H1 (cell line): Measurements from ENCODE around the gene MMEL1. TPM values are rescaled to one million over a fixed set of nuclear protein-coding genes. Genes with fewer than 3 reads are reported as not detected.

ENCODE experiments used
- CTCF ChIA-PET: fragments of 300-600 bp; sonication (Branson Sonifier 250); formaldehyde crosslinking; loops from one replicate; lab custom pipeline; 2021; ENCODE audit not compliant: partially characterized antibody; lab: Charles Lee
- POLR2A ChIA-PET: fragments of 300-600 bp; sonication (Branson Sonifier 250); formaldehyde crosslinking; loops from one replicate; lab custom pipeline; 2021; ENCODE audit warnings: inconsistent platforms; ENCODE audit not compliant: partially characterized antibody; lab: Charles Lee
- DNase-seq, 2 experiments: peaks; one replicate each; pipeline versions ENCODE4 v3.0.0 to v3.0.0-alpha.2; 2010 to 2022; ENCODE audit warnings: low spot score in 2 of 2, low read depth in 1 of 2, mixed read lengths in 1 of 2
- FAIRE-seq: peaks from 2 replicates; lab custom pipeline; 2011; peaks lifted over from hg19 to GRCh38; lab: Jason Lieb, UNC
- H2AFZ ChIP-seq: 2 replicates; pipeline ENCODE4 v1.8.1; 2012; ENCODE audit warnings: low read length, inconsistent platforms
- H2AK5ac ChIP-seq: 2 replicates; pipeline ENCODE4 v1.6.1; 2013; ENCODE audit warnings: low read depth, low read length
- H2BK120ac ChIP-seq: replicated peaks from 2 replicates; pipeline ENCODE3; 2013; ENCODE audit warnings: low read depth, low read length, inconsistent platforms
- H2BK12ac ChIP-seq: 2 replicates; pipeline ENCODE4 v1.6.1; 2013; ENCODE audit warnings: low read depth, low read length
- H2BK15ac ChIP-seq: 2 replicates; pipeline ENCODE4 v1.6.1; 2013; ENCODE audit warnings: low read length
- H2BK20ac ChIP-seq: 2 replicates; pipeline ENCODE4 v1.6.1; 2013; ENCODE audit warnings: low read length
- H2BK5ac ChIP-seq: 2 replicates; pipeline ENCODE4 v1.6.1; 2013; ENCODE audit warnings: low read depth, low read length
- H3K14ac ChIP-seq: 2 replicates; pipeline ENCODE4 v1.6.1; 2013; ENCODE audit warnings: inconsistent platforms; ENCODE audit not compliant: insufficient read length
- H3K18ac ChIP-seq: 2 replicates; pipeline ENCODE4 v1.6.1; 2013; ENCODE audit warnings: low read length; ENCODE audit errors: extremely low read depth
- H3K23ac ChIP-seq: 2 replicates; pipeline ENCODE4 v1.6.1; 2013; ENCODE audit warnings: inconsistent platforms; ENCODE audit not compliant: insufficient read length
- H3K23me2 ChIP-seq: 2 replicates; pipeline ENCODE4 v1.6.1; 2013; ENCODE audit warnings: low read depth, low read length
- H3K27ac ChIP-seq: 2 replicates; pipeline ENCODE4 v1.6.1; 2011; ENCODE audit warnings: low read depth, low read length, inconsistent platforms
- H3K27me3 ChIP-seq, 4 experiments: replicated peaks in 1 of 4; 1 replicate in 1 of 4; 2 replicates in 3 of 4; pipeline versions ENCODE4 v1.6.1 to v1.8.1; 2011 to 2013; ENCODE audit warnings: low read length in 3 of 4, mild to moderate bottlenecking in 3 of 4, inconsistent platforms in 2 of 4, mixed read lengths in 2 of 4, moderate library complexity in 1 of 4; ENCODE audit not compliant: control insufficient read depth in 3 of 4, insufficient read depth in 3 of 4; ENCODE audit errors: extremely low read depth in 1 of 4
- H3K36me3 ChIP-seq, 4 experiments: 2 replicates each; pipeline versions ENCODE4 v1.6.1 to v1.8.1; 2011 to 2013; ENCODE audit warnings: mild to moderate bottlenecking in 4 of 4, low read length in 3 of 4, moderate library complexity in 2 of 4, control low read depth in 1 of 4, inconsistent platforms in 1 of 4; ENCODE audit not compliant: insufficient read depth in 4 of 4, control insufficient read depth in 2 of 4
- H3K4ac ChIP-seq: replicated peaks from 2 replicates; pipeline ENCODE3; 2013; ENCODE audit warnings: low read length, low read depth, mixed read lengths, inconsistent platforms; ENCODE audit not compliant: insufficient read length
- H3K4me1 ChIP-seq, 4 experiments: replicated peaks in 1 of 4; 1 replicate in 1 of 4; 2 replicates in 3 of 4; pipeline versions ENCODE4 v1.6.1 to v1.8.1; 2011 to 2013; ENCODE audit warnings: low read length in 3 of 4, inconsistent platforms in 2 of 4, mixed read lengths in 1 of 4; ENCODE audit not compliant: insufficient read depth in 4 of 4, control insufficient read depth in 3 of 4
- H3K4me2 ChIP-seq, 2 experiments: 2 replicates each; pipeline versions ENCODE4 v1.6.1 to v1.8.1; 2011 to 2013; ENCODE audit warnings: low read depth in 2 of 2, low read length in 2 of 2, control low read depth in 1 of 2, inconsistent platforms in 1 of 2, mild to moderate bottlenecking in 1 of 2; ENCODE audit not compliant: insufficient read depth in 1 of 2
- H3K4me3 ChIP-seq, 4 experiments: fragments of 200-600, 300-600 bp in 1 of 4; sonication (generic), shearing (Covaris generic), sonication (Bioruptor Twin) in 1 of 4; 2 replicates each; pipeline versions ENCODE4 v1.5.1 to v1.8.1; 2011 to 2016; ENCODE audit warnings: low read length in 4 of 4, low read depth in 3 of 4, control low read depth in 2 of 4, inconsistent platforms in 2 of 4, mild to moderate bottlenecking in 2 of 4, mixed read lengths in 1 of 4, moderate library complexity in 1 of 4; ENCODE audit not compliant: insufficient read depth in 2 of 4; ENCODE audit errors: extremely low read depth in 1 of 4
- H3K56ac ChIP-seq: replicated peaks from 2 replicates; pipeline ENCODE3; 2013; ENCODE audit warnings: low read depth, mild to moderate bottlenecking, mixed read lengths, low read length, inconsistent platforms; ENCODE audit not compliant: insufficient read length
- H3K79me1 ChIP-seq: 2 replicates; pipeline ENCODE4 v1.6.1; 2013; ENCODE audit warnings: low read depth, low read length, control low read depth
- H3K79me2 ChIP-seq, 2 experiments: 2 replicates each; pipeline versions ENCODE4 v1.6.1 to v1.8.1; 2012 to 2013; ENCODE audit warnings: low read length in 2 of 2, mild to moderate bottlenecking in 2 of 2, inconsistent platforms in 1 of 2; ENCODE audit not compliant: insufficient read depth in 2 of 2, control insufficient read depth in 1 of 2
- H3K9ac ChIP-seq, 4 experiments: replicated peaks in 1 of 4; 1 replicate in 1 of 4; 2 replicates in 3 of 4; pipeline versions ENCODE4 v1.6.1 to v1.8.1; 2011 to 2013; ENCODE audit warnings: low read depth in 3 of 4, low read length in 3 of 4, control low read depth in 2 of 4, mild to moderate bottlenecking in 2 of 4, moderate library complexity in 2 of 4, inconsistent platforms in 1 of 4; ENCODE audit errors: extremely low read depth in 1 of 4
- H3K9me3 ChIP-seq, 2 experiments: 2 replicates each; pipeline versions ENCODE4 v1.6.1 to v1.8.1; 2012 to 2013; ENCODE audit warnings: mild to moderate bottlenecking in 2 of 2, moderate library complexity in 2 of 2, control low read depth in 1 of 2, inconsistent platforms in 1 of 2, low read depth in 1 of 2, low read length in 1 of 2, mixed read lengths in 1 of 2; ENCODE audit not compliant: insufficient read depth in 2 of 2
- H4K20me1 ChIP-seq, 2 experiments: replicated peaks in 1 of 2; 2 replicates each; pipeline versions ENCODE3 to v1.8.1; 2011 to 2013; ENCODE audit warnings: inconsistent platforms in 2 of 2, low read length in 2 of 2, mild to moderate bottlenecking in 1 of 2; ENCODE audit not compliant: insufficient read depth in 2 of 2, control insufficient read depth in 1 of 2
- H4K5ac ChIP-seq: 2 replicates; pipeline ENCODE4 v1.6.1; 2013; ENCODE audit warnings: low read length, low read depth, mixed read lengths, inconsistent platforms; ENCODE audit not compliant: insufficient read length
- H4K8ac ChIP-seq: 2 replicates; pipeline ENCODE4 v1.8.0; 2013; ENCODE audit warnings: mild to moderate bottlenecking, moderate library complexity, low read length, inconsistent platforms; ENCODE audit not compliant: insufficient read depth; ENCODE audit errors: extremely low read depth
- H4K91ac ChIP-seq: replicated peaks from 2 replicates; pipeline ENCODE3; 2013; ENCODE audit warnings: low read length, mixed read lengths, inconsistent platforms; ENCODE audit not compliant: insufficient read length
- EP300 ChIP-seq, 2 experiments: IDR thresholded peaks; 1 replicate in 1 of 2; 2 replicates in 1 of 2; pipeline ENCODE4 v1.6.1; 2011 to 2012; ENCODE audit warnings: low read depth in 2 of 2, low read length in 2 of 2, mild to moderate bottlenecking in 2 of 2, borderline replicate concordance in 1 of 2, inconsistent platforms in 1 of 2, moderate library complexity in 1 of 2
- EZH2 ChIP-seq: fragments of 200-600 bp; sonication (generic); IDR thresholded peaks from 2 replicates; pipeline ENCODE4 v1.7.1; 2012; ENCODE audit warnings: low read depth, mild to moderate bottlenecking, moderate library complexity, low read length, inconsistent platforms; ENCODE audit not compliant: severe bottlenecking
- GABPA ChIP-seq: IDR thresholded peaks from 2 replicates; pipeline ENCODE4 v1.6.1; 2011; ENCODE audit warnings: mild to moderate bottlenecking, low read length, moderate library complexity, borderline replicate concordance; ENCODE audit not compliant: insufficient read depth
- HDAC6 ChIP-seq: IDR thresholded peaks from one replicate; pipeline ENCODE4 v1.7.1; 2012; ENCODE audit warnings: low read depth, mild to moderate bottlenecking, inconsistent platforms, low read length, moderate library complexity
- KDM4A ChIP-seq: IDR thresholded peaks from one replicate; pipeline ENCODE4 v1.7.1; 2012; ENCODE audit warnings: low read depth, mild to moderate bottlenecking, moderate library complexity, low read length, inconsistent platforms; ENCODE audit not compliant: severe bottlenecking
- NANOG ChIP-seq: IDR thresholded peaks from 2 replicates; pipeline ENCODE4 v1.6.1; 2011; ENCODE audit warnings: low read length, low read depth, mild to moderate bottlenecking, inconsistent platforms; ENCODE audit not compliant: insufficient read depth, poor library complexity, severe bottlenecking
- SIX5 ChIP-seq: IDR thresholded peaks from 2 replicates; pipeline ENCODE4 v1.6.1; 2011; ENCODE audit warnings: mild to moderate bottlenecking, low read depth, low read length
- SUZ12 ChIP-seq: fragments of 200-600 bp; sonication (generic); IDR thresholded peaks from 2 replicates; pipeline ENCODE4 v1.6.1; 2012; ENCODE audit warnings: mild to moderate bottlenecking, inconsistent platforms, low read length, moderate library complexity, mixed read lengths
- WGBS, 2 experiments: shearing (Covaris generic) in 1 of 2; methylation state at CpG; one replicate each; pipeline versions ENCODE4 v1.1.6 to v1.1.7; 2013 to 2015; ENCODE audit warnings: low lambda C conversion rate in 2 of 2, mixed read lengths in 2 of 2, inconsistent platforms in 1 of 2, low coverage in 1 of 2, missing lambda C conversion rate in 1 of 2; ENCODE audit not compliant: insufficient replicate concordance in 2 of 2, insufficient coverage in 1 of 2, insufficient read length in 1 of 2; ENCODE audit errors: extremely low coverage in 1 of 2, missing lambda C conversion rate in 1 of 2; 5-methylcytosine and 5-hydroxymethylcytosine counted together
- polyA plus RNA-seq, 7 experiments: library from polyadenylated mRNA; depleted of rRNA in 3 of 7; stranded (reverse) in 5 of 7; unstranded in 2 of 7; fragments of >200 nt in 5 of 7; fragments of 200-250 nt in 2 of 7; gene quantifications; 1 replicate in 5 of 7; 2 replicates in 1 of 7; 4 replicates in 1 of 7; pipeline versions ENCODE4 v1.2.1 to v1.2.3, GENCODE V29; 2011 to 2013; ENCODE audit warnings: missing spikeins in 2 of 7, mixed read lengths in 2 of 7
- total RNA-seq: library from RNA; stranded (reverse); fragmentation: NEBNext Ultra II Directional; extraction: Animal tissue kit (Norgen Biotek cat#: 25700); gene quantifications from 2 replicates; pipeline ENCODE4 v1.2.1, GENCODE V29; 2021

MMEL1 gene
- total and polyA plus RNA-seq, 2 of the 8 experiments (the other 6 are each of a cell fraction or from before 2014, with no cell fraction given): 0.91 to 1.7 TPM

DNA sequence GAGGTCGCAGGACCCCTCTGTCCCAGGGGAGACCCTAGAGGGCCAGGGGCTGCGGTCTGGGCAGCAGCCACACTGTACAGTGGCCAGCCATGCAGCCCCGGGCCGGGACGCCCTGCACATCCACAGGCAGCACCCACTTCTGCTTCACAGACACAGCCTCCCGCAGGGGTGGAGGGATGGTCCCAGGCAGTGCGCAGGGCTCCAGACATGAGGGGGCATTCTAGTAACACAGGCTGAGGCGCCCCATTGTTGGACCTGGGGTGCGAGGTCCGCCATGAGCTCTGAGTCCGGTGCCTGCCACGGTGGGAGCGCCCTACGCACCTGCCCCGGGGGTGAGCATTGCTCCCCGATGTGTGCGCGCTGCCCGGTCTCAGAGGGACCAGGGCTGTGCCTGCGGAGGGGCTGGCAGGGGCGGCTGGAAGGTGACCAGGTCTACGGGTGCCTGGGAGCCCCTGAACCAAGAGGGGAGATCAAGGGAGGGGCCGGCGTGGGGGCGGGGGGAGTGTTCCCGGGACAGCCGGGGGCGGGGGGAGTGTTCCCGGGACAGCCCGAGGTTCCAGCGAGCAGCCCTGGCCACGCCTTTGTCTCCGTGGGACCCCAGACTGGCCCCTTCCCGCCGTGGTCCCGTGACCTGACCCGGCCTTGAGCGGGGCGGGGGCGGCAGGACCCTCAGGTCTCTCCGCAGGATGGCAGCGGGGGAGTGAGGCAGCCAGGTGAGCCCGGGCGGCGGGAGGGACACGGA lies 4.5 kb downstream of the MMEL1 start:
- peak overlapping the region; percentile 34 to 64 (median 34) for H3K4me3 ChIP-seq
- H3K4me2 ChIP-seq: peak overlapping the region; percentile 66 to 84

More for the DNA sequence above, 4.5 kb downstream of the MMEL1 start:
- Histone ChIP-seq H2BK12ac (no peak overlapping the region), H3K9me3 (peaks cover 0 to 4% of the 10 kb centered on the region in 2 experiments; a peak in 1 of 4 replicates), H3K27me3 (peaks cover 22 to 52% (median 36%) of the 10 kb centered on the region in 4 experiments), H3K23ac (no peak overlapping the region), H2AK5ac (no peak overlapping the region), H3K18ac (no peak overlapping the region; the same call in 1 of the 2 replicates), H3K79me2 (no peaks in the 10 kb centered on the region), H2AFZ (no peak overlapping the region), H3K14ac (no peak overlapping the region), H4K8ac (peak overlapping the region; percentile 89; the same call in 1 of the 2 replicates), H2BK15ac (no peak overlapping the region), H4K91ac (no peak overlapping the region), H3K9ac (no peak overlapping the region), H4K20me1 (peaks cover 0 to 11% of the 10 kb centered on the region in 2 experiments), H3K4ac (no peak overlapping the region), H4K5ac (no peak overlapping the region), H3K79me1 (no peaks in the 10 kb centered on the region), H3K56ac (no peak overlapping the region), H3K23me2 (peaks cover 6% of the 10 kb centered on the region), H3K36me3 (no peaks in the 10 kb centered on the region), H2BK5ac (no peak overlapping the region), H2BK120ac (no peak overlapping the region), H3K4me1 (peaks cover 0 to 23% (median 15%) of the 10 kb centered on the region in 4 experiments; a peak in 6 of 7 replicates), H2BK20ac (no peak overlapping the region), H3K27ac (no peak overlapping the region)
- TF ChIP-seq EZH2: peak; percentile 35
- TF ChIP-seq NANOG: no peak
- no peak for TF ChIP-seq SIX5
- peak in 1 of 2 experiments; percentile 88; a peak in 1 of 3 replicates for TF ChIP-seq EP300 (IDR thresholded peaks at IDR 0.05; ENCODE audit: borderline replicate concordance in 1 of 2, low read depth in 2 of 2, low read length in 2 of 2)
- TF ChIP-seq KDM4A: peak; percentile 52
- peak; percentile 54 for TF ChIP-seq SUZ12
- TF ChIP-seq HDAC6: no peak
- no peak for TF ChIP-seq GABPA
- no peak for DNase-seq
- ChIA-PET CTCF (interaction anchor here (0.6 kb wide), 1 partner anchor 30 kb away, joined by 3 read pairs; no protein-coding TSS in a partner anchor), POLR2A (interaction anchor here (1.0 kb wide), 1 partner anchor 43 kb away, joined by 4 read pairs; no protein-coding TSS in a partner anchor)
- 28% methylated on average over 22 of the region's 46 CpGs; no CpG with 5 or more reads in 1 of the 2 experiments for WGBS, 2 experiments
- FAIRE-seq: no peak
